A549 (cell line): ENCODE results near the gene CLN6. TPM values are rescaled to one million over a fixed set of nuclear protein-coding genes. Genes with fewer than 3 reads are reported as not detected.

Experiments
- ATAC-seq, 2 experiments: fragments of 200-7000 bp in 1 of 2; fragments of >200 bp in 1 of 2; cut with Nextera tagmentation in 1 of 2; cut with Tn5 transposase in 1 of 2; 3 replicates each; pipeline versions ENCODE4 v1.8.0 to v1.9.1; 2018 to 2020; ENCODE audit warnings: mild to moderate bottlenecking in 1 of 2, moderate library complexity in 1 of 2
- CTCF ChIA-PET: fragments of 300-600 bp; sonication (Branson Sonifier 250); formaldehyde crosslinking; extraction: SDS; loops from one replicate; lab custom pipeline; 2021; ENCODE audit warnings: antibody characterized with exemption, inconsistent platforms; lab: Yijun Ruan, JAX
- POLR2A ChIA-PET: fragments of 350-600 bp; formaldehyde crosslinking; extraction: SDS; loops from one replicate; lab custom pipeline; 2021; ENCODE audit warnings: antibody characterized with exemption, inconsistent platforms; lab: Yijun Ruan, JAX
- DNase-seq, 2 experiments: peaks; one replicate each; pipeline versions ENCODE4 v3.0.0 to v3.0.0-alpha.2; 2011 to 2016; ENCODE audit warnings: low read depth in 1 of 2, low spot score in 1 of 2
- FAIRE-seq: peaks from 2 replicates; lab custom pipeline; 2011; peaks lifted over from hg19 to GRCh38; lab: Jason Lieb, UNC
- H3K27ac ChIP-seq, 2 experiments: fragments of >200 bp; sonication (Bioruptor Twin); formaldehyde crosslinking; 3 replicates each; pipeline ENCODE4 v1.5.1; 2016 to 2017
- H3K4me1 ChIP-seq: fragments of >200 bp; sonication (Bioruptor Twin); formaldehyde crosslinking; 3 replicates; pipeline ENCODE4 v1.6.1; 2016
- H3K4me2 ChIP-seq: fragments of >200 bp; sonication (Bioruptor Twin); formaldehyde crosslinking; 3 replicates; pipeline ENCODE4 v1.6.1; 2016
- H3K4me3 ChIP-seq: fragments of >200 bp; sonication (Bioruptor Twin); formaldehyde crosslinking; 3 replicates; pipeline ENCODE4 v1.5.1; 2016
- H3K9me3 ChIP-seq: fragments of >200 bp; sonication (Bioruptor Twin); formaldehyde crosslinking; 3 replicates; pipeline ENCODE4 v1.6.1; 2016
- BCL3 ChIP-seq: fragments of >200 bp; sonication (Bioruptor Twin); formaldehyde crosslinking; IDR thresholded peaks from 3 replicates; pipeline ENCODE4 v1.6.1; 2016
- CHD4 ChIP-seq: fragments of 200-600 bp; sonication (generic); IDR thresholded peaks from 2 replicates; pipeline ENCODE4 v1.6.1; 2016; ENCODE audit warnings: antibody characterized with exemption, mild to moderate bottlenecking, borderline replicate concordance
- E2F6 ChIP-seq: IDR thresholded peaks from 2 replicates; pipeline ENCODE4 v1.6.1; 2012; ENCODE audit warnings: low read depth, borderline replicate concordance
- EP300 ChIP-seq, 2 experiments: fragments of >200 bp; sonication (Bioruptor Twin); formaldehyde crosslinking; IDR thresholded peaks; 2 replicates in 1 of 2; 3 replicates in 1 of 2; pipeline ENCODE4 v1.6.1; 2016 to 2017
- FOXS1 ChIP-seq: fragments of 250-450 bp; sonication (Bioruptor Pico); IDR thresholded peaks from 2 replicates; pipeline ENCODE4 v1.5.0; 2020; ENCODE audit warnings: mild to moderate bottlenecking, moderate library complexity
- GATA3 ChIP-seq: IDR thresholded peaks from 2 replicates; pipeline ENCODE4 v1.6.1; 2012; ENCODE audit warnings: borderline replicate concordance
- HES2 ChIP-seq: fragments of >200 bp; sonication (Bioruptor Twin); formaldehyde crosslinking; IDR thresholded peaks from 2 replicates; pipeline ENCODE4 v1.6.1; 2016
- HMGXB4 ChIP-seq: fragments of 250-450 bp; sonication (Bioruptor Pico); IDR thresholded peaks from 2 replicates; pipeline ENCODE4 v1.5.0; 2021; ENCODE audit warnings: mild to moderate bottlenecking, moderate library complexity, borderline replicate concordance
- HOXB5 ChIP-seq: fragments of 250-450 bp; sonication (Bioruptor Pico); IDR thresholded peaks from 2 replicates; pipeline ENCODE4 v1.5.0; 2020; ENCODE audit warnings: mild to moderate bottlenecking, moderate library complexity
- KDM1A ChIP-seq: fragments of 200-600 bp; sonication (generic); IDR thresholded peaks from 2 replicates; pipeline ENCODE4 v1.6.1; 2016; ENCODE audit warnings: low read depth, mild to moderate bottlenecking
- MAX ChIP-seq: IDR thresholded peaks from 2 replicates; pipeline ENCODE4 v1.6.1; 2012
- NR3C1 ChIP-seq: fragments of >200 bp; sonication (Bioruptor Twin); formaldehyde crosslinking; IDR thresholded peaks from 3 replicates; pipeline ENCODE4 v1.6.1; 2017
- PBX3 ChIP-seq: IDR thresholded peaks from 2 replicates; pipeline ENCODE4 v1.6.1; 2012
- POLR2A ChIP-seq: IDR thresholded peaks from 2 replicates; pipeline ENCODE4 v1.6.1; 2012; ENCODE audit warnings: mild to moderate bottlenecking, low read length
- RCOR1 ChIP-seq: fragments of 150-350 bp; IDR thresholded peaks from 2 replicates; pipeline ENCODE4 v1.6.1; 2014; ENCODE audit warnings: antibody characterized with exemption, low read length, low read depth
- TFCP2L1 ChIP-seq: fragments of 250-450 bp; sonication (Bioruptor Pico); IDR thresholded peaks from 2 replicates; pipeline ENCODE4 v1.5.0; 2021; ENCODE audit warnings: mild to moderate bottlenecking
- USF2 ChIP-seq: fragments of 450-650 bp; IDR thresholded peaks from 2 replicates; pipeline ENCODE4 v1.6.1; 2014; ENCODE audit warnings: antibody characterized with exemption
- ZC3H11A ChIP-seq: fragments of 450-650 bp; IDR thresholded peaks from 2 replicates; pipeline ENCODE4 v1.6.1; 2014; ENCODE audit warnings: antibody characterized with exemption, mild to moderate bottlenecking
- WGBS: methylation state at CpG from one replicate; pipeline ENCODE4 v1.1.6; 2017; ENCODE audit errors: missing lambda C conversion rate; 5-methylcytosine and 5-hydroxymethylcytosine counted together
- polyA plus RNA-seq, 4 experiments: library from polyadenylated mRNA; depleted of rRNA in 3 of 4; stranded (reverse); fragments of >200 nt; fragmentation: RNase III in 1 of 4; extraction: RNeasy Plus Mini Kit Qiagen cat#74134 plus additional on column Dnase treatment in 1 of 4; gene quantifications; 2 replicates in 3 of 4; 3 replicates in 1 of 4; pipeline ENCODE4 v1.2.3, GENCODE V29; 2011 to 2017

The CLN6 gene
- polyA plus RNA-seq, 2 of the 4 experiments (the other 2 are of a cell fraction): 47.5 to 69.7 TPM

- peak; percentile 98 for FAIRE-seq
- TF ChIP-seq PBX3 (no peak), MAX (no peak), HMGXB4 (CRISPR knock-in tag) (no peak), TFCP2L1 (CRISPR knock-in tag) (no peak), USF2 (no peak), BCL3 (no peak), RCOR1 (no peak), NR3C1 (no peak), KDM1A (no peak), HES2 (no peak), CHD4 (no peak)
- no peak for ATAC-seq
- Histone ChIP-seq H3K4me3 (no peak overlapping the region), H3K4me1 (0 out of 3 replicates have a peak, but pooled peaks cover 5% of the 10 kb centered on the region), H3K4me2 (no peak overlapping the region), H3K9me3 (no peaks in the 10 kb centered on the region), H3K27ac (no peak overlapping the region)
- DNase-seq: no peak
- ChIA-PET POLR2A (no interaction called here), CTCF (interaction anchor here (0.7 to 9.8 kb wide), 9 partner anchors 8 to 675 kb away, joined by 3 to 189 read pairs (median 4); no protein-coding TSS in a partner anchor)
- 46% methylated on average over 3 of the region's 3 CpGs for whole genome bisulfite sequencing
These were observed 19.7 kb upstream of the CLN6 start for GRCh38 chr15:68249058-68249713.

- Histone ChIP-seq H3K4me3 (no peak overlapping the region), H3K9me3 (no peaks in the 10 kb centered on the region), H3K4me2 (no peak overlapping the region), H3K4me1 (no peaks in the 10 kb centered on the region), H3K27ac (no peak overlapping the region)
- FAIRE-seq (peak; percentile 70), ATAC-seq (no peak), DNase-seq (no peak)
- POLR2A ChIA-PET: no interaction called here
- CTCF ChIA-PET: interaction anchor here (0.5 to 6.3 kb wide), 8 partner anchors 9 to 787 kb away, joined by 3 to 53 read pairs (median 4); no protein-coding TSS in a partner anchor
- WGBS: 62% methylated on average over 1 of the region's 1 CpG
- TF ChIP-seq ZC3H11A (no peak), USF2 (no peak), HOXB5 (CRISPR knock-in tag) (no peak), E2F6 (no peak), KDM1A (no peak), TFCP2L1 (CRISPR knock-in tag) (no peak), FOXS1 (no peak), GATA3 (no peak), POLR2A (no peak), CHD4 (no peak), EP300 (IDR thresholded peaks at IDR 0.05) (no peak)
- TF ChIP-seq, all 56 proteins: peak for 0
These were observed 14.7 kb upstream of the CLN6 start for GRCh38 chr15:68244235-68244634.
